Posterior vena cava (tissue), 2 donors: ENCODE measurements around the gene ADGRF3. TPM values are rescaled to one million over a fixed set of nuclear protein-coding genes. Genes with fewer than 3 reads are reported as not detected.
"Not testable (repeated sequence)": the region's sequence is repeated elsewhere in the genome, so short reads cannot be mapped to it uniquely, and the experiment has no call there.

ENCODE experiments used
- DNase-seq: peaks from one replicate; pipeline ENCODE4 v3.0.0-alpha.2; 2020; ENCODE audit warnings: low spot score
- intact Hi-C, 2 donors: fragments of 100-400 bp; cut with DNase I; formaldehyde crosslinking; loops; one replicate each; pipeline versions ENCODE4 v1.14.1 to v1.14.2; 2022 to 2023
- total RNA-seq, 2 donors: library from RNA; stranded (reverse); fragmentation: NEBNext Ultra II Directional; extraction: Animal tissue kit (Norgen Biotek cat#: 25700); gene quantifications; one replicate each; pipeline ENCODE4 v1.2.1, GENCODE V29; 2021
- donor health status: DM: yes; HTN: yes; CAD: no.
- donor health status: DM: yes; HTN: yes; CAD: no.

The ADGRF3 gene
- total RNA-seq, 2 donors from 2014 or later, result not detected

GRCh38 chr2:26325851-26326250 lies 20.7 kb downstream of the ADGRF3 start:
- no peak for DNase-seq
- intact Hi-C loops, result loop anchor here in 1 of 2 donors (10.0 kb wide), 1 partner anchor 81 kb away; the partner anchor contains the start of genes HADHA and HADHB

- DNase-seq, result no peak
- intact Hi-C loops, result loop anchor here in 1 of 2 donors (10.0 kb wide), 1 partner anchor 80 kb away; the partner anchor contains the start of genes HADHA and HADHB
Observed at GRCh38 chr2:26324903-26325302, 21.7 kb downstream of the ADGRF3 start.

- DNase-seq, result not testable (repeated sequence)
- intact Hi-C loops, result loop anchor here in 1 of 2 donors (10.0 kb wide), 1 partner anchor 80 kb away; the partner anchor contains the start of genes HADHA and HADHB
Observed at GRCh38 chr2:26324479-26324878, 22.1 kb downstream of the ADGRF3 start.

- DNase-seq, result no peak
- intact Hi-C loops, result no loop called here
Observed at GRCh38 chr2:26318950-26319349, 27.6 kb downstream of the ADGRF3 start.

- DNase-seq, result no peak
- intact Hi-C loops, result no loop called here
Observed at GRCh38 chr2:26317377-26318105, 29.0 kb downstream of the ADGRF3 start.

- intact Hi-C loops, result no loop called here
- no peak for DNase-seq
Observed at GRCh38 chr2:26316845-26317244, 29.7 kb downstream of the ADGRF3 start.

- no peak for DNase-seq
- intact Hi-C loops, result no loop called here
Observed at GRCh38 chr2:26316041-26316440, 30.5 kb downstream of the ADGRF3 start.

GRCh38 chr2:26314243-26314642 lies 32.3 kb downstream of the ADGRF3 start:
- DNase-seq, result peak; percentile 68
- intact Hi-C loops, result no loop called here

- intact Hi-C loops, result no loop called here
- DNase-seq, result no peak
Observed at GRCh38 chr2:26313446-26313845, 33.1 kb downstream of the ADGRF3 start.

GRCh38 chr2:26312471-26312870 lies 34.1 kb downstream of the ADGRF3 start:
- intact Hi-C loops, result no loop called here
- DNase-seq, result no peak

- DNase-seq, result no peak
- intact Hi-C loops, result no loop called here
Observed at GRCh38 chr2:26309921-26310320, 36.7 kb downstream of the ADGRF3 start.

GRCh38 chr2:26305540-26305939 lies 41.0 kb downstream of the ADGRF3 start:
- intact Hi-C loops, result no loop called here
- DNase-seq, result no peak

GRCh38 chr2:26305094-26305493 lies 41.5 kb downstream of the ADGRF3 start:
- intact Hi-C loops, DNase-seq: not testable (repeated sequence)

- no peak for DNase-seq
- intact Hi-C loops, result no loop called here
Observed at GRCh38 chr2:26302846-26303245, 43.7 kb downstream of the ADGRF3 start.

GRCh38 chr2:26300234-26300925 lies 46.2 kb downstream of the ADGRF3 start:
- intact Hi-C loops, result no loop called here
- DNase-seq, result no peak

GRCh38 chr2:26299471-26300101 lies 47.0 kb downstream of the ADGRF3 start:
- intact Hi-C loops, result no loop called here
- DNase-seq, result no peak

- no peak for DNase-seq
- intact Hi-C loops, result no loop called here
Observed at GRCh38 chr2:26298638-26299393, 47.8 kb downstream of the ADGRF3 start.

GRCh38 chr2:26298286-26298637 lies 48.3 kb downstream of the ADGRF3 start:
- intact Hi-C loops, result no loop called here
- DNase-seq, result no peak

GRCh38 chr2:26297061-26297460 lies 49.5 kb downstream of the ADGRF3 start:
- intact Hi-C loops, result no loop called here
- no peak for DNase-seq

- intact Hi-C loops, result no loop called here
- no peak for DNase-seq
Observed at GRCh38 chr2:26295511-26295910, 51.1 kb downstream of the ADGRF3 start.
